Measurements from ENCODE around the gene BACH2. TPM values are rescaled to one million over a fixed set of nuclear protein-coding genes. Genes with fewer than 3 reads are reported as not detected.

BACH2 gene
- total and polyA plus RNA-seq, 2 of the 8 experiments (the other 6 are each of a cell fraction or from before 2014, with no cell fraction given): 1.9 to 5.9 TPM

DNA sequence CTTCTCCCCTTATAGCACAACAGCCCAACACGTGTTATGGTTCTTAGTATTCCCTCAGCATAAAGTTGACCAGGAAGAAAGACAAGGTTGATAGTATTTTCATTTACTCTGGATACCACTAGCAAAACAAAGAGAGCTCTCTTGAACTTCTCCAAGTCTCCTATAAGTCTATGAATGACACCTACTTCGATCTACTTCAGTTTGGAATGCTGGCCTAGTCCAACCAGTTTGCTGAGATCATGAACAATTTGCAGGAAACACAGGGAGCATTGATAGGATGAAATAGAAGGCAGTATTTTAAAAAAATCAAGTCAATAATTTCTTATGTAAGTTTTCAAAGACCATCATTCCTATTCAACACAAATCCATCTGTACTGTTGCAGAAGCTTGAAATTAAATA, 308.8 kb downstream of the BACH2 start (continued):
- TF ChIP-seq SUZ12 (IDR thresholded peaks at IDR 0.05; ENCODE audit: low read length) (no peak), CBX8 (IDR thresholded peaks at IDR 0.05; ENCODE audit: borderline replicate concordance, low read depth, low read length) (no peak)
